Stimulated activated effector memory CD8-positive, alpha-beta T cell treated with anti-CD3 and anti-CD28 coated beads, Interleukin-12 subunit alpha, Interleukin-12 subunit beta, amount 100 ng/mL, for 72 hours (primary cell): ENCODE results near the gene RAX2.

Experiments used
- ATAC-seq: fragments of 150-1000 bp; cut with Tn5 transposase; 2 replicates; pipeline ENCODE4 v1.10.0; 2021
- DNase-seq, 2 donors: peaks; one replicate each; pipeline ENCODE4 v3.0.0; 2021 to 2022; ENCODE audit warnings: low spot score in 2 of 2
- H3K27ac Mint-ChIP-seq: one replicate; pipeline ENCODE4 v1.8.0; 2022; ENCODE audit warnings: mild to moderate bottlenecking, mixed read lengths
- H3K36me3 Mint-ChIP-seq: one replicate; pipeline ENCODE4 v1.8.0; 2022; ENCODE audit warnings: mild to moderate bottlenecking, mixed read lengths
- H3K4me1 Mint-ChIP-seq: one replicate; pipeline ENCODE4 v1.8.0; 2022; ENCODE audit warnings: mixed read lengths
- H3K4me3 Mint-ChIP-seq: one replicate; pipeline ENCODE4 v1.8.0; 2022; ENCODE audit warnings: mild to moderate bottlenecking, mixed read lengths
- H3K9me3 Mint-ChIP-seq: one replicate; pipeline ENCODE4 v1.8.0; 2022; ENCODE audit warnings: mixed read lengths

RAX2 gene

GRCh38 chr19:3807574-3808354 is 35.7 kb upstream of the RAX2 start:
- DNase-seq (no peak), ATAC-seq (no peak)
- H3K4me3 Mint-ChIP-seq, result no peak overlapping the region
- no peak overlapping the region for H3K27ac Mint-ChIP-seq
- H3K9me3 Mint-ChIP-seq, result no peaks in the 10 kb centered on the region
- H3K36me3 Mint-ChIP-seq, result peaks cover 23% of the 10 kb centered on the region
- H3K4me1 Mint-ChIP-seq, result peaks cover 54% of the 10 kb centered on the region

- ATAC-seq (no peak), DNase-seq (no peak)
- Mint-ChIP-seq H3K4me1 (peaks cover 47% of the 10 kb centered on the region), H3K27ac (peak overlapping the region; percentile 65), H3K4me3 (no peak overlapping the region), H3K36me3 (peaks cover 18% of the 10 kb centered on the region), H3K9me3 (no peaks in the 10 kb centered on the region)
Measured at GRCh38 chr19:3807131-3807480, 35.1 kb upstream of the RAX2 start.

- Mint-ChIP-seq H3K4me1 (peaks cover 53% of the 10 kb centered on the region), H3K9me3 (no peaks in the 10 kb centered on the region), H3K4me3 (no peak overlapping the region), H3K27ac (no peak overlapping the region), H3K36me3 (peaks cover 17% of the 10 kb centered on the region)
- ATAC-seq (no peak), DNase-seq (no peak)
Measured at GRCh38 chr19:3805859-3806258, 33.8 kb upstream of the RAX2 start.

DNA sequence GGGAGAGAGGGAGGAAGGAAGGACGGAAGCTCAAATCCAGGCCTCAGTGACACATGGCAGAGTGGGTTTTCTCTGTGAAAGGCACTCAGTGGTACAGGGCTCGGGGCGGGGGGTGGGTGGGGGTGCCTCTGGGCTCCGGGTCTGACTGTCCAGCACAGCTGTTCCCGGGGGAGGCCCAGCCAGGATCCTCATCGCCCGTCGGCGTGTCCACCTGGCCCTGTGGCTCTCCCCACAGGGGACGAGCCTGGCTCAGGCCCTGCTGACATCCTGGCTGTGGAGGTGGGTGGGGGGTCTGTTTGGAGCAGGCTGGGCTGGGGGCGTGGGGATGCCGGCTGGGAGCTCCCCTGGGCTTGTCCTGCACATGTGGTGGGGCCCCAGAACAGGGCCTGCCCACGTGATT is 32.4 kb upstream of the RAX2 start:
- ATAC-seq, result no peak

DNA sequence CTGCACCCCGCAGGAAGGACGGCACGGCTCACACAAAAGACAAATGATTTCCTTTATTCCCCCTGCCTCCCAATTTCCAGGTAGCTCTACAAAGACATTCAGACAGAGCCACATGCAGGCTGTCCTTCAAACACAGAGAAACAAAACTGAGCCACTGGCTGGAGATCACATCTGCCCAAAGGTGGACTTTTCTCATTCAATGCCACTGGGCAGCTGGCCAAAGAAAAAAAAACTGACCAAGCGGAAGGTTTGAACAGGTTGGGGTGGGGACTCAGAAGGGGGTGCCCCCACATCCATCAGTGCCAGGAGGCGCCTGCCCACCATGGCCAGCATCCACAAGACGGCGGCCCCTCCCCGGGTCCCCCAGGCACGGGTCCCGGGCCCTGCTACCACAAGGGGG is 32.0 kb upstream of the RAX2 start:
- no peak overlapping the region for H3K4me3 Mint-ChIP-seq
- H3K9me3 Mint-ChIP-seq, result no peaks in the 10 kb centered on the region
- H3K36me3 Mint-ChIP-seq, result peaks cover 23% of the 10 kb centered on the region
- H3K4me1 Mint-ChIP-seq, result peaks cover 59% of the 10 kb centered on the region
- no peak for DNase-seq
- H3K27ac Mint-ChIP-seq, result peak overlapping the region; percentile 72
- no peak for ATAC-seq

More for the DNA sequence above, 32.4 kb upstream of the RAX2 start:
- Mint-ChIP-seq H3K4me3 (no peak overlapping the region), H3K36me3 (peaks cover 23% of the 10 kb centered on the region), H3K27ac (peak overlapping the region; percentile 72), H3K4me1 (peaks cover 59% of the 10 kb centered on the region), H3K9me3 (no peaks in the 10 kb centered on the region)
- no peak for DNase-seq

DNA sequence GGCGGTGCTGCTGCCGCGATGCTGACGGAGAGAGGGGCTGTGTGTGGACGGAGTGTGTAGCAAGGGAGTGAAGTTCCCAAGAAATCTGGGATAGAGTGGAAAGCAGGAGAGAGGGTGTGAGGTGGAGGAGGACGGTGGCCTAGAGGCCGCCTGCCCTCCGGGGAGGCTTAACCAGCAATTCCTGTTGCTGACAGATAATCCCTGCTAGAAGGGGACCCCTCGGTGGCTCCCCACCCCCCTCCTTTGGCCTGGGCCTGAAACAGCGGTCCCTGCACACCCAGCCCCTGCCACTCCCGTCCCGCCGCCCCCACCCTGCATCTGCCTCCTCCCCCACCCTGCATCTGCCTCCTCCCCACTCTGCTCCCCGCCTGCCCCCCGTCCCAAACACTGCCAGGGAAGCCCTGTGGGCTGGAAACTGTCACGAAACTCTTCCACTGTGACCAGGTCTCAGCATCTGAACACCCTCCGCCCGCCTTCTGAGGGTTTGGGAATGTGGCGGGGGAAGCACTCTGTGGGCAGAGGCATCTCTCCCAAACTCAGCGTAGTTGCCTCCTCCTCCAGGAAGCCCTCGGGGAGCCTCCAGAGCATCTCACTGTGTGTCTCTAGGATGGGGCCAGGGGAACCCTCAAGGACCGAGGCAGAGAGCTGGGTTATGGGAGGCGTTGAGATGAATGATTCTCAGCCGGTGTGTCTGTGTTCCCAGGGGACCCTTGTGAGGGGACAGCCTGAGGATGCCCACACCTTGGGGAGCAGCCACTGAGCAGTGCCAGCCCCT is 31.3 kb upstream of the RAX2 start:
- ATAC-seq (no peak), DNase-seq (no peak)
- Mint-ChIP-seq H3K27ac (peak overlapping the region; percentile 72), H3K36me3 (peaks cover 21% of the 10 kb centered on the region), H3K4me1 (peaks cover 56% of the 10 kb centered on the region), H3K9me3 (no peaks in the 10 kb centered on the region), H3K4me3 (no peak overlapping the region)

DNA sequence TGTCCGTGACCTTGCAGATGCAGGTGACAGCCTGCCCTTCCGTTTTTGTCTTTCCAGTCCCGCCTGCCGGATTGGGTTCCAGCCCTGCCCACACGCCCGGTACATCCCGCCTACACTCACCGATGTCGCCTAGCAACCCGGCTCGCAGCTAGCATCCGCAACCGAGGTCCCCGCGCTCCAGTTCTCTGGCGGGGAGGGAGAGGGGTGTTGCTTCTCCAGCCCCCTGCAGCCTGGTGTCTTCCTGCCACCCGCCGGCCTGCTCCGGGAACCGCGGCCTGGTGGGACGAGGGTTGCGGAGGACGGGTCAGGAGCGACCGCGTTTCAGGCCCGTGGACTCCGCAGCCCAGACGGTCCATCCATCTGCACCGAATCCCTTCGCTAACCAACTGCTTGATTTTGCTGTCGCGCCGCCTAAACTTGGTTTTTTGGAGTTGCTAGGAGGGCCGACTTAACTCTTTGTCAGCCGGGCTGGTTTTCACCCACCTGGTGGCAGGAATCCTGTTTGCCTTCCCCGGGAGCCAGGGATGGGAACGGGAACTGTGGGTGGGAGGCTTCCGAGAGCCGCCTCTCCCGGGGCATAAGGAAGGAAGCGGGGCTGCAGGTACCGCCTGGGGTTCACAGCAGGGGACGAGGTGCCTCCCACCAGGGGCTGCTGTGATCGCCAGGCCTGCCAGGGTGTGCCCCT is 29.5 kb upstream of the RAX2 start:
- peak; percentile 48 to 72 for DNase-seq
- Mint-ChIP-seq H3K27ac (no peak overlapping the region), H3K9me3 (peaks cover 5% of the 10 kb centered on the region), H3K36me3 (peaks cover 17% of the 10 kb centered on the region), H3K4me1 (peaks cover 54% of the 10 kb centered on the region), H3K4me3 (peak overlapping the region; percentile 55)
- ATAC-seq, result peak; percentile 67

DNA sequence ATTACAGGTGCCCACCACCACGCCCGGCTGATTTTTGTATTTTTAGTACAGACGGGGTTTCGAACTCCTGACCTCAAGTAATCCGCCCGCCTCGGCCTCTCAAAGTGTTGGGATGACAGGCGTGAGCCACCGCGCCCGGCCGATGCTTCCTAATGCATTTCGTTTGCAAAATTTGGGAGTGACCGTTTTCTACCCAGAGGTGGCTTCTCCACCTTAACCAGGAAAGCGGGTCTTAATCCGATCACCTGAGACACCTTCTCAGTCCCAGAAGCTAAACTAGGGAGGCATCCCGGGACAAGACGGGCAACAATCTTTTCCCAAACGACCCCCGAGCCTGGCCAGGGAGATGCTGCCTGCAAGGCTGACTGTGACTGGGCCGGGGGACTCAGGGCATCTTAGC is 29.0 kb upstream of the RAX2 start:
- H3K36me3 Mint-ChIP-seq, result peaks cover 17% of the 10 kb centered on the region
- H3K9me3 Mint-ChIP-seq, result peaks cover 6% of the 10 kb centered on the region
- peaks cover 51% of the 10 kb centered on the region for H3K4me1 Mint-ChIP-seq
- ATAC-seq, result no peak
- H3K4me3 Mint-ChIP-seq, result peak overlapping the region; percentile 55
- H3K27ac Mint-ChIP-seq, result no peak overlapping the region
- no peak for DNase-seq

- DNase-seq, result no peak
- Mint-ChIP-seq H3K4me3 (peak overlapping the region; percentile 13), H3K4me1 (peaks cover 42% of the 10 kb centered on the region), H3K36me3 (peaks cover 12% of the 10 kb centered on the region), H3K27ac (no peak overlapping the region), H3K9me3 (peaks cover 6% of the 10 kb centered on the region)
- peak; percentile 96 for ATAC-seq
Measured at GRCh38 chr19:3798137-3798536, 26.1 kb upstream of the RAX2 start.

DNA sequence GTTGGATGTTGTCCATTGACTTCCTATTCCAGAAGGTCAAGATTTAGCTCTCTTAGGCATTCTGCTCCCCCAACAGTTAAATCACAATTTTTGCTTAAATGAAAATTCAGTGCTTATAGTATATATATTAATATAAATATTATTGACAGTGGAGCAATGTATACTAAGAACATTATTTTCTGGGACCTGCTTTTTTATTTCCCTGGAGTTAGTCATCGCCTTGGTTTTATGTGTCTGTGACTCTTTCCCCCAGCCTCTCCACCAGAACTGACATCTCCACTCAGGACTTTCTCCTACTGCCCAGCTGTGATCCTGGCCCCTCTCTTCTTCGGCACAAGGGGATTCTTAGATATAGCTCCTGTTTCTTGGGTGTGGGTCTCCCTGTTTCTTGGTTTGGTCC is 24.3 kb upstream of the RAX2 start:
- H3K4me3 Mint-ChIP-seq, result no peak overlapping the region
- no peak for ATAC-seq
- H3K9me3 Mint-ChIP-seq, result peaks cover 6% of the 10 kb centered on the region
- no peak for DNase-seq
- H3K27ac Mint-ChIP-seq, result no peak overlapping the region
- H3K4me1 Mint-ChIP-seq, result peaks cover 47% of the 10 kb centered on the region
- peaks cover 6% of the 10 kb centered on the region for H3K36me3 Mint-ChIP-seq

DNA sequence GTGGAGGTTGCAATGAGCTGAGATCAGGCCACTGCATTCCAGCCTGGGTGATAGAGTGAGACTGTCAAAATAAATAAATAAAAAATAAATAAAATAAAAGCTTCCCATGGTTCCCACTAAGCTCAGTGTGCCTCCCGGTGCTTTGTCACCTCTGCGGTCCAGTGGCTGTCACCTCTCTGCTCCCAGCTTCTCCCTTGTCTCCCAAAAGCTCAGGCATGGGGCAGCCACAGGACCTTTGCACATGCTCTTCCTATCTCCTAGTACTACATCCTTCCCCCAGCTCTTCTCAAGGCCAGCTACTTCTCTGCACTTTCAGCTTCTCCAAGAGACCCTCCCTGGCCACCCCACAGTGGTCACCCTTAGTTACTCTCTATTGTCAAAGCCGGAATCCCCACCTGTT is 21.8 kb upstream of the RAX2 start:
- Mint-ChIP-seq H3K4me1 (peaks cover 48% of the 10 kb centered on the region), H3K36me3 (peaks cover 4% of the 10 kb centered on the region), H3K4me3 (no peak overlapping the region), H3K27ac (no peak overlapping the region), H3K9me3 (peaks cover 6% of the 10 kb centered on the region)
- ATAC-seq (no peak), DNase-seq (no peak)

GRCh38 chr19:3792114-3792513 is 20.1 kb upstream of the RAX2 start:
- H3K9me3 Mint-ChIP-seq, result peaks cover 6% of the 10 kb centered on the region
- H3K4me3 Mint-ChIP-seq, result no peak overlapping the region
- H3K27ac Mint-ChIP-seq, result no peak overlapping the region
- H3K4me1 Mint-ChIP-seq, result peaks cover 40% of the 10 kb centered on the region
- DNase-seq (no peak), ATAC-seq (no peak)
- H3K36me3 Mint-ChIP-seq, result peaks cover 6% of the 10 kb centered on the region

DNA sequence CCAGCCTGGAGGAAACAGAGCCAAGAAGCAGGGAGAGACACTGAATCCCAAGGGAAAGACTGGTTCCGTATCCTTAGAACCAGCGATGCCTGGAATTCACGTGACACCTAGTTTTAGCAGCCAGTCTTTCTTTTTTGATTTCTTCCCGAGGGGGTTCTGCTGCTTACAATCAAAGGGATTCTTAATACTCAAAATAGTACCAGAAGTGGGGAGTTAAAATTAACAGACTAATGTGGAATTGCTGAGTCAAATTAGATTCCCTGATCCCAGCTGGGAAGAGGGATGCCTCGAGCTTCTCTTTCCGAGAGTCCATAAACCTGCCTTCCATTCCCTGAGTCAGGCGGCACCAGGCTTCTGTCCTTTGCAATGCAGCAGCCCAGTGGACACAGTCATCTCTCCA is 18.9 kb upstream of the RAX2 start:
- Mint-ChIP-seq H3K4me1 (peaks cover 33% of the 10 kb centered on the region), H3K27ac (peak overlapping the region; percentile 35), H3K9me3 (no peaks in the 10 kb centered on the region), H3K4me3 (no peak overlapping the region), H3K36me3 (peaks cover 6% of the 10 kb centered on the region)
- DNase-seq, result no peak
- ATAC-seq, result no peak

GRCh38 chr19:3790209-3790734 is 18.2 kb upstream of the RAX2 start:
- peaks cover 33% of the 10 kb centered on the region for H3K4me1 Mint-ChIP-seq
- peak overlapping the region; percentile 35 for H3K27ac Mint-ChIP-seq
- H3K36me3 Mint-ChIP-seq, result peaks cover 6% of the 10 kb centered on the region
- no peak for ATAC-seq
- no peak for DNase-seq
- no peaks in the 10 kb centered on the region for H3K9me3 Mint-ChIP-seq
- no peak overlapping the region for H3K4me3 Mint-ChIP-seq

- peak in 1 of 2 donors; percentile 65 for DNase-seq
- peak overlapping the region; percentile 74 for H3K27ac Mint-ChIP-seq
- H3K4me1 Mint-ChIP-seq, result peaks cover 41% of the 10 kb centered on the region
- H3K9me3 Mint-ChIP-seq, result no peaks in the 10 kb centered on the region
- peaks cover 14% of the 10 kb centered on the region for H3K36me3 Mint-ChIP-seq
- peak; percentile 69 for ATAC-seq
- peak overlapping the region; percentile 65 for H3K4me3 Mint-ChIP-seq
Measured at GRCh38 chr19:3788996-3789778, 17.2 kb upstream of the RAX2 start.
